Neural cell (in vitro differentiated cells): ENCODE results near the gene IL21R. TPM values are rescaled to one million over a fixed set of nuclear protein-coding genes. Genes with fewer than 3 reads are reported as not detected.

ENCODE experiments used
- H2AFZ ChIP-seq: fragments of 200-600, 300-800 bp; sonication (generic), shearing (Covaris generic); 2 replicates; pipeline ENCODE4 v1.6.0; 2014; ENCODE audit warnings: low read depth, mild to moderate bottlenecking, antibody characterized with exemption, low read length, moderate library complexity
- H3F3A ChIP-seq: fragments of 200-600 bp; shearing (Covaris generic); 2 replicates; pipeline ENCODE4 v1.6.1; 2016; ENCODE audit warnings: mild to moderate bottlenecking, moderate library complexity, mixed read lengths, antibody characterized with exemption, low read length; ENCODE audit not compliant: insufficient read depth, poor library complexity, severe bottlenecking
- H3K27ac ChIP-seq: fragments of 200-600, 300-800 bp; sonication (generic), shearing (Covaris generic); 2 replicates; pipeline ENCODE4 v1.5.1; 2014; ENCODE audit warnings: mild to moderate bottlenecking, low read length, moderate library complexity
- H3K27me3 ChIP-seq: fragments of 300-800, 200-600 bp; sonication (generic), shearing (Covaris generic); 2 replicates; pipeline ENCODE4 v1.6.0; 2014; ENCODE audit warnings: mild to moderate bottlenecking, low read depth, low read length, moderate library complexity; ENCODE audit not compliant: insufficient read depth
- H3K36me3 ChIP-seq: fragments of 300-800, 200-600 bp; sonication (generic), shearing (Covaris generic); 2 replicates; pipeline ENCODE4 v1.5.1; 2014; ENCODE audit warnings: mild to moderate bottlenecking, antibody characterized with exemption, low read length, moderate library complexity; ENCODE audit not compliant: insufficient read depth
- H3K4me2 ChIP-seq: fragments of 300-800, 200-600 bp; sonication (generic), shearing (Covaris generic); 2 replicates; pipeline ENCODE4 v1.6.0; 2014; ENCODE audit warnings: mild to moderate bottlenecking, low read length
- H3K4me3 ChIP-seq: fragments of 300-800, 200-600 bp; sonication (generic), shearing (Covaris generic); 2 replicates; pipeline ENCODE4 v1.5.1; 2014; ENCODE audit warnings: mild to moderate bottlenecking, low read length, moderate library complexity
- H3K79me2 ChIP-seq: fragments of 200-600 bp; shearing (Covaris generic); replicated peaks from 2 replicates; pipeline ENCODE4 v1.6.0; 2014; ENCODE audit warnings: mild to moderate bottlenecking, low read length, moderate library complexity; ENCODE audit not compliant: insufficient read depth
- H3K9ac ChIP-seq: fragments of 300-800, 200-600 bp; sonication (generic), shearing (Covaris generic); 2 replicates; pipeline ENCODE4 v1.6.1; 2016; ENCODE audit warnings: mild to moderate bottlenecking, low read length, mixed read lengths
- H3K9me2 ChIP-seq: fragments of 200-600 bp; shearing (Covaris generic); 2 replicates; pipeline ENCODE4 v1.6.1; 2016; ENCODE audit warnings: mild to moderate bottlenecking, low read length, mixed read lengths; ENCODE audit not compliant: insufficient read depth
- H3K9me3 ChIP-seq: fragments of 200-600, 300-800 bp; sonication (generic), shearing (Covaris generic); 2 replicates; pipeline ENCODE4 v1.6.1; 2016; ENCODE audit warnings: mild to moderate bottlenecking, mixed run types, low read length, moderate library complexity, mixed read lengths
- H4K20me1 ChIP-seq: fragments of 200-600 bp; shearing (Covaris generic); 2 replicates; pipeline ENCODE4 v1.6.1; 2016; ENCODE audit warnings: mild to moderate bottlenecking, mixed run types; ENCODE audit not compliant: insufficient read depth
- EZH2 ChIP-seq: fragments of 200-600, 300-800 bp; shearing (Covaris generic), sonication (generic); IDR thresholded peaks from 2 replicates; pipeline ENCODE4 v1.6.1; 2014; ENCODE audit warnings: antibody characterized with exemption, low read length, borderline replicate concordance, mild to moderate bottlenecking; ENCODE audit not compliant: insufficient read depth, poor library complexity, severe bottlenecking
- MXI1 ChIP-seq: fragments of 450-650 bp; conservative IDR thresholded peaks from 2 replicates; pipeline ENCODE4 v1.6.1; 2014; ENCODE audit warnings: antibody characterized with exemption, mild to moderate bottlenecking; ENCODE audit not compliant: poor library complexity, severe bottlenecking
- POLR2AphosphoS5 ChIP-seq: IDR thresholded peaks from 2 replicates; pipeline ENCODE4 v1.6.1; 2012
- RAD21 ChIP-seq: fragments of 450-650 bp; conservative IDR thresholded peaks from 2 replicates; pipeline ENCODE4 v1.6.1; 2014; ENCODE audit warnings: antibody characterized with exemption, mild to moderate bottlenecking, moderate library complexity
- SMC3 ChIP-seq: fragments of 450-650 bp; conservative IDR thresholded peaks from 2 replicates; pipeline ENCODE4 v1.6.1; 2014; ENCODE audit warnings: antibody characterized with exemption, mild to moderate bottlenecking, moderate library complexity; ENCODE audit not compliant: poor library complexity
- TAF1 ChIP-seq: IDR thresholded peaks from 2 replicates; pipeline ENCODE4 v1.6.1; 2012; ENCODE audit warnings: low read depth
- polyA plus RNA-seq: library from polyadenylated mRNA; depleted of rRNA; stranded (reverse); fragments of >200 nt; gene quantifications from 2 replicates; pipeline ENCODE4 v1.2.3, GENCODE V29; 2014
- TF ChIP-seq, protein P1 (sequence below): IDR thresholded peaks from 2 replicates; pipeline ENCODE4 v1.6.1; 2012; ENCODE audit warnings: borderline replicate concordance
- TF ChIP-seq, protein P2 (sequence below): fragments of 450-650 bp; IDR thresholded peaks from 2 replicates; pipeline ENCODE4 v1.5.1; 2014; ENCODE audit warnings: antibody characterized with exemption, mild to moderate bottlenecking, moderate library complexity; ENCODE audit not compliant: poor library complexity, severe bottlenecking

Gene IL21R
- polyA plus RNA-seq, 1 donor from 2014 or later: not detected

DNA sequence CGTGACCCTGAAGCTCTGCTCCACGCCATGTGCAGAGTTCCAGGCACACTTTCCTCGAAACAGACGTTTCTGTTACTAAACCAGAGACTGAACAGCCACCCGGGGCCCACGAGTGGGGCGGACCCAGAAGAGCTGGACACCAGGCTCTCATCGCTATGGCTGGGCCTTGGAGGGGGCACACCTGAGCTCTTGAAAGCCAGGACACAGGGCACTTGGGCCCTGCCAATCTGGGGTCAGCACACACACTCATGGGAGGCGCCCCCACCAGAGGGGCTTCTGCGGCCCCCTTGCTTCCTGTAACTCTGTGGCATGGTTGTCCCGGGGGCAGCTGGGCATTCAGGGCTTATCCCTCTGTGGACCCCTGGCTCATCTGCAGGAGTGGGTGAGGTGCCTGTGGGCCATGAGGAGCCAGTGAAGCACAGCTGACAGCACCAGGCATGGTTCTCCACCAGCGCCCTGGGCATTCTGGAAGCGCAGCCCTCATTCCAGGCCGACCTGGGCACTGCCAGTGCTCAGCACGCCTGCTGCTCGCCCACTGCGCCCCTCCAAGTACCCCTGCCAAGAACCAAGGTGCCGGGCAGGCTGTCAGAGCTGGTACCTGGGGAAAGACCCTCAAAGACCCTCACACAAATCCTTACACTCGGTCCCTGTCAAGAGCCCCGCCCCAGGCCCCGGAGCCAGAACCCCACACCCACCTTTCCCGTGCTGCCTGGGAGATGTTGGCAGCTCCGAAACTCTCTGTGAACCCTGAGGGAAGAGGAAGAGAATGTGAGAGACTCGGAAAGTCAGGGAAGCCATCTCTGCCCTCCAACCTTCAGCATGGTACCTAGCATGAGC is 61.1 kb downstream of the IL21R start:
- no peaks in the 10 kb centered on the region for H3K27me3 ChIP-seq
- H3K9ac ChIP-seq: no peak overlapping the region
- H3K4me3 ChIP-seq: no peak overlapping the region
- no peak for TF ChIP-seq RAD21
- TF ChIP-seq, protein P1, sequence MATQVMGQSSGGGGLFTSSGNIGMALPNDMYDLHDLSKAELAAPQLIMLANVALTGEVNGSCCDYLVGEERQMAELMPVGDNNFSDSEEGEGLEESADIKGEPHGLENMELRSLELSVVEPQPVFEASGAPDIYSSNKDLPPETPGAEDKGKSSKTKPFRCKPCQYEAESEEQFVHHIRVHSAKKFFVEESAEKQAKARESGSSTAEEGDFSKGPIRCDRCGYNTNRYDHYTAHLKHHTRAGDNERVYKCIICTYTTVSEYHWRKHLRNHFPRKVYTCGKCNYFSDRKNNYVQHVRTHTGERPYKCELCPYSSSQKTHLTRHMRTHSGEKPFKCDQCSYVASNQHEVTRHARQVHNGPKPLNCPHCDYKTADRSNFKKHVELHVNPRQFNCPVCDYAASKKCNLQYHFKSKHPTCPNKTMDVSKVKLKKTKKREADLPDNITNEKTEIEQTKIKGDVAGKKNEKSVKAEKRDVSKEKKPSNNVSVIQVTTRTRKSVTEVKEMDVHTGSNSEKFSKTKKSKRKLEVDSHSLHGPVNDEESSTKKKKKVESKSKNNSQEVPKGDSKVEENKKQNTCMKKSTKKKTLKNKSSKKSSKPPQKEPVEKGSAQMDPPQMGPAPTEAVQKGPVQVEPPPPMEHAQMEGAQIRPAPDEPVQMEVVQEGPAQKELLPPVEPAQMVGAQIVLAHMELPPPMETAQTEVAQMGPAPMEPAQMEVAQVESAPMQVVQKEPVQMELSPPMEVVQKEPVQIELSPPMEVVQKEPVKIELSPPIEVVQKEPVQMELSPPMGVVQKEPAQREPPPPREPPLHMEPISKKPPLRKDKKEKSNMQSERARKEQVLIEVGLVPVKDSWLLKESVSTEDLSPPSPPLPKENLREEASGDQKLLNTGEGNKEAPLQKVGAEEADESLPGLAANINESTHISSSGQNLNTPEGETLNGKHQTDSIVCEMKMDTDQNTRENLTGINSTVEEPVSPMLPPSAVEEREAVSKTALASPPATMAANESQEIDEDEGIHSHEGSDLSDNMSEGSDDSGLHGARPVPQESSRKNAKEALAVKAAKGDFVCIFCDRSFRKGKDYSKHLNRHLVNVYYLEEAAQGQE: no peak
- TF ChIP-seq POLR2AphosphoS5: no peak
- TF ChIP-seq, protein P2, sequence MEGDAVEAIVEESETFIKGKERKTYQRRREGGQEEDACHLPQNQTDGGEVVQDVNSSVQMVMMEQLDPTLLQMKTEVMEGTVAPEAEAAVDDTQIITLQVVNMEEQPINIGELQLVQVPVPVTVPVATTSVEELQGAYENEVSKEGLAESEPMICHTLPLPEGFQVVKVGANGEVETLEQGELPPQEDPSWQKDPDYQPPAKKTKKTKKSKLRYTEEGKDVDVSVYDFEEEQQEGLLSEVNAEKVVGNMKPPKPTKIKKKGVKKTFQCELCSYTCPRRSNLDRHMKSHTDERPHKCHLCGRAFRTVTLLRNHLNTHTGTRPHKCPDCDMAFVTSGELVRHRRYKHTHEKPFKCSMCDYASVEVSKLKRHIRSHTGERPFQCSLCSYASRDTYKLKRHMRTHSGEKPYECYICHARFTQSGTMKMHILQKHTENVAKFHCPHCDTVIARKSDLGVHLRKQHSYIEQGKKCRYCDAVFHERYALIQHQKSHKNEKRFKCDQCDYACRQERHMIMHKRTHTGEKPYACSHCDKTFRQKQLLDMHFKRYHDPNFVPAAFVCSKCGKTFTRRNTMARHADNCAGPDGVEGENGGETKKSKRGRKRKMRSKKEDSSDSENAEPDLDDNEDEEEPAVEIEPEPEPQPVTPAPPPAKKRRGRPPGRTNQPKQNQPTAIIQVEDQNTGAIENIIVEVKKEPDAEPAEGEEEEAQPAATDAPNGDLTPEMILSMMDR: no peak
- TF ChIP-seq MXI1: no peak
- TF ChIP-seq TAF1: no peak
- no peak for TF ChIP-seq SMC3
- no peak for TF ChIP-seq EZH2
- H3K36me3 ChIP-seq: no peaks in the 10 kb centered on the region
- no peak overlapping the region for H3K4me2 ChIP-seq
- no peak overlapping the region for H2AFZ ChIP-seq
- H3K79me2 ChIP-seq: no peaks in the 10 kb centered on the region
- H3F3A ChIP-seq: no peaks in the 10 kb centered on the region
- no peak overlapping the region for H3K27ac ChIP-seq
- H3K9me3 ChIP-seq: no peaks in the 10 kb centered on the region
- no peaks in the 10 kb centered on the region for H4K20me1 ChIP-seq
- H3K9me2 ChIP-seq: no peaks in the 10 kb centered on the region

DNA sequence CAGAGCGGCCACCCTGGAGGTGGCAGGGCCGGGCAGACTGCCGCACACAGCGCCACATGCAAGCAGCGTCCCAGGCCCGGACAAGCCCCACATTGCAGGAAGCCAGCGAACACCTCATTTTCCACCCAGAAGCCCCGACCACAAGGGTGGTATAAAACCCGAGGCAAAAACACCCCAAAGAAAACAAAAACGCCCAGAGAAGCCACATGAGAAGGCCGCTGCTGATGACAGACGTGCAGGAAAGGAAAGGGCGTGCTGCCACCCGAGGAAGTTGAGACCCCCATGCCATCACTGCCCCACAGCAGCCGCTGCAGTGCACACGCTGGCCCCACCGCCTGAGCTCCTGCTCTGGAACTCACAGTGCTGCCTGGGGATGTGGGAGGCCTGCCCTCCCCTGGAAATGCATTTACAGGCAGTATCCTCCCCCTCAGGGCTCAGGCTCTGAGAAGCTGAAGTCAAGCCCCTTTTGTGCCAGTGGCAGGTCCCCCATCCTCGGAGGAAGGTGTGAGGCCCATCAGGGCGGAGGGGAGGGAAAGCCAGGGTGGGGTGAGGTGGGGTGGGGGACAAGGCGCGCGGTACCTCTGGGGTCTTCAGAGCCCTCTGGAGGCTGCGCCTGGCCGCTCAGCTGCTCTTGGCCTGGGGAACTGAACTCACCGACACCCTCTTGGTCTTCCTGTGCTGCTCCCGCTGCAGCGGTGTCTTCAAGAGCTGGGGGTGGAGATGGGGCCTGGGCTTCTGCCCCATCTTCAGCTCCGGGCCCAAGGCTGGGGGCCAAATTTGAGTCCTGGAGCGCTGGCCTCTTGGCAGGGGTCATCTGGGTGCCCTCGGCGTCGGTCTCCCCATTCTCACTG is 62.0 kb downstream of the IL21R start:
- Histone ChIP-seq H4K20me1 (no peaks in the 10 kb centered on the region), H3K79me2 (no peaks in the 10 kb centered on the region), H3K4me2 (no peak overlapping the region), H3K9me2 (no peaks in the 10 kb centered on the region), H3K27me3 (no peaks in the 10 kb centered on the region), H3F3A (no peaks in the 10 kb centered on the region), H3K27ac (no peak overlapping the region), H3K36me3 (peaks cover 3% of the 10 kb centered on the region), H2AFZ (no peak overlapping the region), H3K9ac (no peak overlapping the region), H3K4me3 (no peak overlapping the region), H3K9me3 (no peaks in the 10 kb centered on the region)
- TF ChIP-seq, protein P2: no peak
- TF ChIP-seq TAF1 (no peak), SMC3 (no peak), MXI1 (no peak), EZH2 (no peak), RAD21 (no peak)
- TF ChIP-seq, protein P1: no peak
